IgD-negative memory B cell (primary cell): ENCODE measurements around the gene GPR6. TPM values are rescaled to one million over a fixed set of nuclear protein-coding genes. Genes with fewer than 3 reads are reported as not detected.

Source experiments
- H3K27ac Mint-ChIP-seq, 3 donors: one replicate each; pipeline ENCODE4 v1.8.0; 2020 to 2022; ENCODE audit warnings: mild to moderate bottlenecking in 3 of 3, mixed read lengths in 3 of 3, moderate library complexity in 1 of 3
- H3K27me3 Mint-ChIP-seq: one replicate; pipeline ENCODE4 v1.8.0; 2021; ENCODE audit warnings: mixed read lengths
- H3K36me3 Mint-ChIP-seq: one replicate; pipeline ENCODE4 v1.8.0; 2020; ENCODE audit warnings: mild to moderate bottlenecking, mixed read lengths
- H3K4me1 Mint-ChIP-seq, 3 donors: one replicate each; pipeline ENCODE4 v1.8.0; 2020 to 2022; ENCODE audit warnings: mixed read lengths in 3 of 3, mild to moderate bottlenecking in 1 of 3
- H3K4me3 Mint-ChIP-seq, 4 donors: one replicate each; pipeline ENCODE4 v1.8.0; 2020 to 2022; ENCODE audit warnings: mild to moderate bottlenecking in 4 of 4, mixed read lengths in 4 of 4, moderate library complexity in 3 of 4
- H3K9me3 Mint-ChIP-seq, 3 donors: one replicate each; pipeline ENCODE4 v1.8.0; 2020 to 2021; ENCODE audit warnings: mixed read lengths in 3 of 3, mild to moderate bottlenecking in 1 of 3
- polyA plus RNA-seq: library from polyadenylated mRNA; unstranded; fragments of 300-500 nt; fragmentation: Illumina TruSeq; gene quantifications from one replicate; pipeline ENCODE4 v1.2.3, GENCODE V29; 2021

Gene GPR6
- polyA plus RNA-seq, 1 donor from 2014 or later = not detected

DNA sequence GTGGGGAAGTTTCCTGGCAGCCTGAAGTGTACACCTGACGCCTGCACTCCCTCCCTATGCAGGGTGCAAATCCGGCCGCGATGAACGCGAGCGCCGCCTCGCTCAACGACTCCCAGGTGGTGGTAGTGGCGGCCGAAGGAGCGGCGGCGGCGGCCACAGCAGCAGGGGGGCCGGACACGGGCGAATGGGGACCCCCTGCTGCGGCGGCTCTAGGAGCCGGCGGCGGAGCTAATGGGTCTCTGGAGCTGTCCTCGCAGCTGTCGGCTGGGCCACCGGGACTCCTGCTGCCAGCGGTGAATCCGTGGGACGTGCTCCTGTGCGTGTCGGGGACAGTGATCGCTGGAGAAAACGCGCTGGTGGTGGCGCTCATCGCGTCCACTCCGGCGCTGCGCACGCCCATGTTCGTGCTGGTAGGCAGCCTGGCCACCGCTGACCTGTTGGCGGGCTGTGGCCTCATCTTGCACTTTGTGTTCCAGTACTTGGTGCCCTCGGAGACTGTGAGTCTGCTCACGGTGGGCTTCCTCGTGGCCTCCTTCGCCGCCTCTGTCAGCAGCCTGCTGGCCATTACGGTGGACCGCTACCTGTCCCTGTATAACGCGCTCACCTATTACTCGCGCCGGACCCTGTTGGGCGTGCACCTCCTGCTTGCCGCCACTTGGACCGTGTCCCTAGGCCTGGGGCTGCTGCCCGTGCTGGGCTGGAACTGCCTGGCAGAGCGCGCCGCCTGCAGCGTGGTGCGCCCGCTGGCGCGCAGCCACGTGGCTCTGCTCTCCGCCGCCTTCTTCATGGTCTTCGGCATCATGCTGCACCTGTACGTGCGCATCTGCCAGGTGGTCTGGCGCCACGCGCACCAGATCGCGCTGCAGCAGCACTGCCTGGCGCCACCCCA is 1.2 kb downstream of the GPR6 start:
- Mint-ChIP-seq H3K4me1 (peaks cover 0 to 2% (median 0%) of the 10 kb centered on the region in 3 donors), H3K27ac (no peak overlapping the region), H3K9me3 (peaks cover 0 to 4% (median 0%) of the 10 kb centered on the region in 3 donors), H3K27me3 (peaks cover 34% of the 10 kb centered on the region), H3K36me3 (no peaks in the 10 kb centered on the region), H3K4me3 (no peak overlapping the region)

- H3K27ac Mint-ChIP-seq = no peak overlapping the region
- peaks cover 17% of the 10 kb centered on the region for H3K27me3 Mint-ChIP-seq
- H3K36me3 Mint-ChIP-seq = no peaks in the 10 kb centered on the region
- H3K4me1 Mint-ChIP-seq = peaks cover 0 to 2% (median 0%) of the 10 kb centered on the region in 3 donors
- no peak overlapping the region for H3K4me3 Mint-ChIP-seq
- peaks cover 3 to 4% (median 4%) of the 10 kb centered on the region in 3 donors for H3K9me3 Mint-ChIP-seq
Measured at GRCh38 chr6:109984410-109984809, 6.3 kb downstream of the GPR6 start.

DNA sequence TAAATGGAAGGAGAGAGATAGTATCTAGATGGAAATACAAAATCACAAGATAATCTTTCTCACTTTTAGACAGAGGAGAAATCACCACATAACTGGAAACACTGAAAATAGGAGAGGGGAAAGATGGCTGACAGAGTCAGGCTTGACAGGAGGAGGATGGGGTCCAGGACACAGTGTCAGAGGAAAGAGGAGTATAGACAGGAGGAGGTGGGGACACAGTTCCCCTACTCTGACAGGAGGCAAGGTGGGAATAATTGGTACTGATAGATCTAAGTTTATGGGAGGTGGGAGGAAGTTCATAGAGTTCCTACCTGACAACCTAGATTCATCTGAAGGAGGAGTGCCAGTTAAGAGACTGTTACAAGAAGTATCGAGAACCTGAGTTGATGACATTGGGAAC is 9.1 kb downstream of the GPR6 start:
- Mint-ChIP-seq H3K27ac (no peak overlapping the region), H3K4me3 (no peak overlapping the region), H3K36me3 (no peaks in the 10 kb centered on the region), H3K4me1 (no peaks in the 10 kb centered on the region), H3K9me3 (peaks cover 3 to 5% (median 5%) of the 10 kb centered on the region in 3 donors), H3K27me3 (peaks cover 5% of the 10 kb centered on the region)

DNA sequence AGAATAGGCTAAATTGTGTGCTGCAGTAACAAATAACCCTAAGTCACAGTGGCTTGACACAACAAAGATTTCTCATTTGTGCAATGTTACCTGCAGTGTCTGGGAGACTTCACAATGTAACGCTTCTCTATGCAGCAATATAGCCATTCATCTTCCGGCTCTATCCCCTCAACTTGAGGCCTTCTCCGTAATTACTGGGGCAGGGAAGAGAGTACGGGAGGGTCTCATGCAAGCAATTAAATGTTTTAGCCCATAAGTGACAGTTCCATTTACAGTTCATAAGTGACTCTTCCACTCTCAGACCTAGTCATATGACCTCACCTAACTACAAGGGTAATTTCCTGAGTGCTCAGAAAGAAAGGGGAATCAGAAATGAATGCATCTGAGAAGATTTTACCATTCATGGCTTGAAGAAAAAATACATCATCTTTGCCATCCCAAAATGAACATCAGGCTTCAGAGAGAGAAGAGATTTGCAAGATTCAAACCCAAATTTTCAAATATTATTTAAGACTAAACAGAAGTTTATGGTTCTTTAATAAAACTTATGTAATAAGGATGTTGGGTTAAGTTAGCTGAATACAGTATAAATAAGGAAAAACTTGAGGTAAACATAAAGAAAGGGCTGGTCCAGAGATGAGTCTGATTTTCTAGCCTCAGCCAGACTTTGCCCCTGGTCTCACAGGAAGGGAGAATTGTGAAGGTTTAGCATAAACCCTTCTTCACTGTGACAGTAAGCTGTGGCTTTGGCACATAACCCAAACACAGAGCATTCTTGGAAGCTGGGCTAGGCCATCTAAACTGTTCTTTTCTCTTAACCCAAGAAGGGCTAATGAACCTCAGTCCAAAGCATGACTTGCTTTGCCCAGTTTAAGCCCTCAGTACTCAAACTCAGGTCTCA is 13.3 kb downstream of the GPR6 start:
- Mint-ChIP-seq H3K27me3 (peaks cover 4% of the 10 kb centered on the region), H3K4me3 (no peak overlapping the region), H3K4me1 (no peaks in the 10 kb centered on the region), H3K9me3 (peaks cover 4 to 5% (median 5%) of the 10 kb centered on the region in 3 donors), H3K36me3 (no peaks in the 10 kb centered on the region), H3K27ac (no peak overlapping the region)

DNA sequence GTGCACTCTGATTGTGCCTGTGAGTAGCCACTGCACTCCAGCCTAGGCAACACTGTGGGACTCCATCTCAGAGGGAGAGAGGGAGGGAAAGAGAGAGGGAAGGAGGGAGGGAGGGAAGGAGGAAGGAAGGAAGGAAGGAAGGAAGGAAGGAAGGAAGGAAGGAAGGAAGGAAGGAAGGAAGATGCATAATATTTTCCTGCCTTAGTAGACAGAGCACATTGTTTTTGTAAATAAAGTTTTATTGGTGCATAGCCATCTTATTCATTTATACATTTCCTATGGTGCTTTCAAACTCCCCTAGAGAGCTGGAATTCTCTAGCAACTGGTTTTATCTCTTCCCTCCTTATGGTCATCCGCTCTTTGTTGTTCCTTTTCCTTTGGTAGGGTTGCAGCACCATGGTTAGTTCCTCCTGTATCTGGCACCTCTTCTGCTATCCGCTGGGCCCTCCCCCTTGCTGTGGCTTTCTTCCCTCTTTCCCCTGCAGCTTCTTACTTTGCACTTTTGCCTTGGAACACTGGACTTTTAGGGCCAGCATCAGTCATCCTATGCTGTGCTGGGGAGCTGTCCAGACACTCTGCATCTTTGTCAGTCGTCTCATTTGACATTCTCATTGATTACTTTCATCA is 20.2 kb downstream of the GPR6 start:
- no peak overlapping the region for H3K27ac Mint-ChIP-seq
- H3K4me1 Mint-ChIP-seq = no peaks in the 10 kb centered on the region
- peaks cover 2% of the 10 kb centered on the region for H3K36me3 Mint-ChIP-seq
- peaks cover 0 to 9% (median 4%) of the 10 kb centered on the region in 3 donors for H3K9me3 Mint-ChIP-seq
- H3K27me3 Mint-ChIP-seq = peaks cover 8% of the 10 kb centered on the region
- no peak overlapping the region for H3K4me3 Mint-ChIP-seq

DNA sequence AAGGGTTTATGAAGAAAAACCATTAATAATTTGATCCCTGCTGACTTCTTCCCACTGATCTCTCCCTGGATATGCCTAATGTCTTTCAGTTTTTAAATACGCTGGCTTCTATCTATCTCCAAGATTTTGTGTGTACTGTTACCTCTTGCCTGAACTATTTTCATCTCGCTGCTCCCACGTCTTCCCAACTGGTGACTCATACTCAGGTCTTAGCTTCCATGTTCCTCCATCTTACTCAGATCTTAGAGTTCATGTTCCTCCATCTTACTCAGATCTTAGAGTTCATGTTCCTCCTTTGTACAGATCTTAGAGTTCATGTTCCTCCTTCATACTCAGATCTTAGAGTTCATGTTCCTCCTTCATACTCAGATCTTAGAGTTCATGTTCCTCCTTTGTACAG is 21.6 kb downstream of the GPR6 start:
- peaks cover 0 to 11% (median 4%) of the 10 kb centered on the region in 3 donors for H3K9me3 Mint-ChIP-seq
- H3K36me3 Mint-ChIP-seq = peaks cover 2% of the 10 kb centered on the region
- H3K4me1 Mint-ChIP-seq = no peaks in the 10 kb centered on the region
- H3K4me3 Mint-ChIP-seq = peak overlapping the region in 1 of 4 donors; percentile 62
- no peak overlapping the region for H3K27ac Mint-ChIP-seq
- peaks cover 11% of the 10 kb centered on the region for H3K27me3 Mint-ChIP-seq

DNA sequence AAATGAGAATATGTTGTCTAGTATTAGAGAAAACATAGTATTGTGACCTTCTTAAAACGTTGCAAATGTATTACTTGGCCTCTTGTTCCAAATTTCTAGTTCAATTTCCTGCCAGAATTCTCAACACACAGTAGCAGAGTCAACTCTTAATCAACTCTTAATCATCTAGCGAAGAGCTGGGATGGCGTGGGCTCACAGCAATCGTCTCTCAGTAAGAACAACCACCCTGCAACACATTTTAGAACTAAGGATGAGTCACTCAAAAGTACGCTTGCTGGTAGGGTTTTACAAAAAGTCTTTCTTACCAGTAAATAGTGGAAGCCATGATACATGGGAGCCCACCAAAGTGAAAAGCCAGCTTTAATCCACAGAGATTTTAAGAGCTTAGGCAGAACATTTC is 24.6 kb downstream of the GPR6 start:
- Mint-ChIP-seq H3K4me3 (no peak overlapping the region), H3K27me3 (peaks cover 17% of the 10 kb centered on the region)

DNA sequence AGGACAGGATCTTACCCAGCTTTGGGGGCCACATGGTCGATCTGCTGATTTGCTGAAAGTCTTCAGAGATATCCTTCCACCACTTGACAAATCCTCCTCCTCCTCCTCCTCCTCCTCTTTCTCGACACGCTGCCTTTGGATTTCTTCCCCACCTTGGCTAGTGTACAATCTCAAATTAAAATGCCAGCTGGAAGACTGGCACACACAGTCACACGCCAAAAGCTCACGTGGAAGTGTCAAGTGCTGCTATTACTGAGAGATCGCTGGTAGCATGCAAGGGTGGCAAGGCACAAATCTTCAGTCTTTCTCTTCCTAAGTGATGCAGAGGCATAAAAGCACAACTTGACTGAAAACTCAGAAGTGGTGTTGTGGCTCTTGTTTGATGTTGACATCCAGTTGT is 35.3 kb downstream of the GPR6 start:
- Mint-ChIP-seq H3K9me3 (peaks cover 0 to 13% (median 2%) of the 10 kb centered on the region in 3 donors), H3K36me3 (no peaks in the 10 kb centered on the region)

More for the DNA sequence above, 24.6 kb downstream of the GPR6 start:
- peaks cover 0 to 11% (median 4%) of the 10 kb centered on the region in 3 donors for H3K9me3 Mint-ChIP-seq
- peaks cover 2% of the 10 kb centered on the region for H3K36me3 Mint-ChIP-seq
- H3K4me1 Mint-ChIP-seq = no peaks in the 10 kb centered on the region
- H3K27ac Mint-ChIP-seq = no peak overlapping the region

GRCh38 chr6:110015206-110015605 is 37.1 kb downstream of the GPR6 start:
- no peak overlapping the region for H3K27ac Mint-ChIP-seq
- no peaks in the 10 kb centered on the region for H3K36me3 Mint-ChIP-seq

More for the DNA sequence above, 35.3 kb downstream of the GPR6 start:
- Mint-ChIP-seq H3K27ac (no peak overlapping the region), H3K4me1 (no peaks in the 10 kb centered on the region), H3K27me3 (peaks cover 3% of the 10 kb centered on the region), H3K4me3 (no peak overlapping the region)

GRCh38 chr6:110017306-110017705 is 39.2 kb downstream of the GPR6 start:
- H3K4me3 Mint-ChIP-seq = no peak overlapping the region
- H3K27ac Mint-ChIP-seq = no peak overlapping the region
- H3K36me3 Mint-ChIP-seq = no peaks in the 10 kb centered on the region
- no peaks in the 10 kb centered on the region for H3K27me3 Mint-ChIP-seq
- H3K4me1 Mint-ChIP-seq = peaks cover 5 to 17% (median 6%) of the 10 kb centered on the region in 3 donors
- peaks cover 0 to 1% (median 0%) of the 10 kb centered on the region in 3 donors for H3K9me3 Mint-ChIP-seq

More at GRCh38 chr6:110015206-110015605, 37.1 kb downstream of the GPR6 start:
- H3K4me1 Mint-ChIP-seq = peaks cover 0 to 4% (median 0%) of the 10 kb centered on the region in 3 donors
- no peaks in the 10 kb centered on the region for H3K27me3 Mint-ChIP-seq
- peaks cover 0 to 13% (median 2%) of the 10 kb centered on the region in 3 donors for H3K9me3 Mint-ChIP-seq
- no peak overlapping the region for H3K4me3 Mint-ChIP-seq

GRCh38 chr6:110017946-110018345 is 39.8 kb downstream of the GPR6 start:
- Mint-ChIP-seq H3K4me3 (no peak overlapping the region), H3K27me3 (no peaks in the 10 kb centered on the region), H3K9me3 (no peaks in the 10 kb centered on the region), H3K36me3 (no peaks in the 10 kb centered on the region), H3K4me1 (peaks cover 5 to 17% (median 6%) of the 10 kb centered on the region in 3 donors), H3K27ac (no peak overlapping the region)

- no peaks in the 10 kb centered on the region for H3K9me3 Mint-ChIP-seq
- H3K36me3 Mint-ChIP-seq = no peaks in the 10 kb centered on the region
- no peaks in the 10 kb centered on the region for H3K27me3 Mint-ChIP-seq
- peaks cover 5 to 17% (median 6%) of the 10 kb centered on the region in 3 donors for H3K4me1 Mint-ChIP-seq
- no peak overlapping the region for H3K27ac Mint-ChIP-seq
- no peak overlapping the region for H3K4me3 Mint-ChIP-seq
Measured at GRCh38 chr6:110018486-110018885, 40.4 kb downstream of the GPR6 start.

- Mint-ChIP-seq H3K36me3 (no peaks in the 10 kb centered on the region), H3K4me1 (peaks cover 5 to 17% (median 6%) of the 10 kb centered on the region in 3 donors), H3K27me3 (no peaks in the 10 kb centered on the region), H3K27ac (no peak overlapping the region), H3K9me3 (peaks cover 0 to 8% (median 2%) of the 10 kb centered on the region in 3 donors), H3K4me3 (peak overlapping the region in 1 of 4 donors; percentile 67)
Measured at GRCh38 chr6:110020888-110021287, 42.8 kb downstream of the GPR6 start.

GRCh38 chr6:110029144-110029543 is 51.0 kb downstream of the GPR6 start:
- no peak overlapping the region for H3K27ac Mint-ChIP-seq

More at GRCh38 chr6:110029144-110029543, 51.0 kb downstream of the GPR6 start:
- H3K9me3 Mint-ChIP-seq = peaks cover 0 to 13% (median 2%) of the 10 kb centered on the region in 3 donors
- no peak overlapping the region for H3K4me3 Mint-ChIP-seq
- H3K36me3 Mint-ChIP-seq = no peaks in the 10 kb centered on the region
- H3K4me1 Mint-ChIP-seq = no peaks in the 10 kb centered on the region
- no peaks in the 10 kb centered on the region for H3K27me3 Mint-ChIP-seq
